GM21390 (cell line): ENCODE measurements around the gene EIF4G1.

Experiments
- ATAC-seq: cut with Tn5 transposase; IDR thresholded peaks from one replicate; pipeline ENCODE4 v1.9.1; 2021; ENCODE audit not compliant: unreplicated experiment

The EIF4G1 gene

GRCh38 chr3:184300378-184300720, 14.1 kb upstream of the EIF4G1 start:
- ATAC-seq: no peak

GRCh38 chr3:184305577-184305976, 8.8 kb upstream of the EIF4G1 start:
- no peak for ATAC-seq

- ATAC-seq: no peak
Measured at GRCh38 chr3:184306341-184306972, 7.9 kb upstream of the EIF4G1 start.

DNA sequence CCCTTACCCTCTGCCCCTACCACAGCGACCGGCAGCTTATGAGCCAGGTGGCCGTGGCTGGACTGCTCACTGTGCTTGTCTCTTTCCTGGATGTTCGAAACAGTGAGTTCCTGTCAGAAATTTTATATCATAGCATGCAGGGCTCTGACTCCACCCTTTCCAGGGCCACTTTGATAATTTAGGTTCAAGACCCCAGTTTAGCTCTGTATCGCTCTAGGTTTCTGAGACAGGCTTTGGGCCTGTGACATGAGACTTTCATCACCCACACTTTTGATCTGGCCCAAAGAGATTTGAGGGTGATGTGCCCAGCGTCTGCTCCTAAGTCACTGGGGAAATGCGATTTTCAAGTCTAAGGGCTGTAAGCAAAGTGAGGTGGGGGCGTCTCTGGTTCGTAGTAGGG, 6.5 kb upstream of the EIF4G1 start:
- no peak for ATAC-seq

DNA sequence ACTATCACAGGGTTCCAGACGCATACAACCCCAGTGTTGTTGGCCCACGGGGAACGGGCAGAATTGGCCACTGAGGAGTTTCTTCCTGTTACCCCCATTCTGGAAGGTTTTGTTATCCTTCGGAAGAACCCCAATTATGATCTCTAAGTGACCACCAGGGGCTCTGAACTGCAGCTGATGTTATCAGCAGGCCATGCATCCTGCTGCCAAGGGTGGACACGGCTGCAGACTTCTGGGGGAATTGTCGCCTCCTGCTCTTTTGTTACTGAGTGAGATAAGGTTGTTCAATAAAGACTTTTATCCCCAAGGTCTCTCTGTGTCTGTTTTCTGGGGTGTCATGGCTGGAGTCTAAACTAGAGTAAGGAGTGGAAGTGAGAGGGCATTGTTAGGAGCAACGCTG, 5.7 kb upstream of the EIF4G1 start:
- no peak for ATAC-seq

- no peak for ATAC-seq
Measured at GRCh38 chr3:184311633-184312032, 2.8 kb upstream of the EIF4G1 start.

- peak; percentile 41 for ATAC-seq
Measured at GRCh38 chr3:184314700-184315542, 515 bp downstream of the EIF4G1 start.

DNA sequence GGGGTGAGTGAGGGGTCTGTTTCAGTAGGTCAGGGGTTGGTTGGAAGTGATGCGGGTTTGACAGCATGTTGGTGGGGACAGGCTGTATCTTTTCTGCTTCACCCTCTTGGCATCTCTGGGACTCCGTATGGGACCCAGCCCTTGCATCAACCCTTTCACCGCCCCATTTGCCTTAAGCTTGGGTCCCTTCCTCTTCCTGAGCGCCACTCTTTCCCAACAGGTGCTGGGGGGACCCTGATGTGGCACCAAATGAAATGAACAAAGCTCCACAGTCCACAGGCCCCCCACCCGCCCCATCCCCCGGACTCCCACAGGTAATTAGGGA, 1.1 kb downstream of the EIF4G1 start:
- peak; percentile 7 for ATAC-seq

- ATAC-seq: no peak
Measured at GRCh38 chr3:184315871-184316661, 1.7 kb downstream of the EIF4G1 start.

DNA sequence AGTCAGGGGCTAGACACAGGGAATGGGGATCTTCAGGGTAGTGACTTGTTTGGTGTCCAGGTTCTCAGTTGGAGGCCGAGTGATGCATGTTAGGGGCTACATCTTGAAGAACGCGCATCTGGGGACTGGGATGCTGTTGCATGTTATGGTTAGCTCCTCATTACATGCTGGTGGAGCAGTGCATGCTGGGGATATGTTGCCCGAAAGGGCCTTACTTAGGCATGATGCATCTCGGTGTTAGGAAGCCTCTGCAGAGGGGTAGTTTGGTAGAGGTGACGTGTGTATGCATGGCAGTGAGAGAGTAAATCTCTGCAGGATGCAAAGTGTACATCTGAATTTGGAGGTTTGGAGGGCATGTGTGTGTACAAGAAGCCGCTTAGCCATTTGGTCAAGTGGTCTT, 2.4 kb downstream of the EIF4G1 start:
- no peak for ATAC-seq

DNA sequence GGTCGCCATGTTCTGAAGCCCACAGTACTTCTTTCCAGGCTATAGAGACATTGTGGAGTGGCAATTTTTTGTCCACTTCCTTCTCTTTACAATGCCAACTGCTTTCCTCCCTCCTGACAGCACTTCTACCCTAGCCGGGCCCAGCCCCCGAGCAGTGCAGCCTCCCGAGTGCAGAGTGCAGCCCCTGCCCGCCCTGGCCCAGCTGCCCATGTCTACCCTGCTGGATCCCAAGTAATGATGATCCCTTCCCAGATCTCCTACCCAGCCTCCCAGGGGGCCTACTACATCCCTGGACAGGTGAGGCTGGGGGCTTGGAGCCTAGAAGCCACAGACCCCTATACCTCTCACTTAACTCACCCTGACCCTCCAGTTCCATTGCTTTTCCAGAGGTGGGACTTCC, 2.8 kb downstream of the EIF4G1 start:
- no peak for ATAC-seq

- no peak for ATAC-seq
Measured at GRCh38 chr3:184320104-184320445, 5.7 kb downstream of the EIF4G1 start.

GRCh38 chr3:184321666-184322065, 7.3 kb downstream of the EIF4G1 start:
- ATAC-seq: no peak

GRCh38 chr3:184322731-184323487, 8.5 kb downstream of the EIF4G1 start:
- ATAC-seq: no peak

GRCh38 chr3:184323696-184324095, 9.3 kb downstream of the EIF4G1 start:
- ATAC-seq: no peak

- no peak for ATAC-seq
Measured at GRCh38 chr3:184325269-184325668, 10.9 kb downstream of the EIF4G1 start.

GRCh38 chr3:184325715-184326369, 11.4 kb downstream of the EIF4G1 start:
- ATAC-seq: no peak

GRCh38 chr3:184327171-184327570, 12.8 kb downstream of the EIF4G1 start:
- ATAC-seq: no peak

- ATAC-seq: no peak
Measured at GRCh38 chr3:184328516-184328915, 14.1 kb downstream of the EIF4G1 start.

DNA sequence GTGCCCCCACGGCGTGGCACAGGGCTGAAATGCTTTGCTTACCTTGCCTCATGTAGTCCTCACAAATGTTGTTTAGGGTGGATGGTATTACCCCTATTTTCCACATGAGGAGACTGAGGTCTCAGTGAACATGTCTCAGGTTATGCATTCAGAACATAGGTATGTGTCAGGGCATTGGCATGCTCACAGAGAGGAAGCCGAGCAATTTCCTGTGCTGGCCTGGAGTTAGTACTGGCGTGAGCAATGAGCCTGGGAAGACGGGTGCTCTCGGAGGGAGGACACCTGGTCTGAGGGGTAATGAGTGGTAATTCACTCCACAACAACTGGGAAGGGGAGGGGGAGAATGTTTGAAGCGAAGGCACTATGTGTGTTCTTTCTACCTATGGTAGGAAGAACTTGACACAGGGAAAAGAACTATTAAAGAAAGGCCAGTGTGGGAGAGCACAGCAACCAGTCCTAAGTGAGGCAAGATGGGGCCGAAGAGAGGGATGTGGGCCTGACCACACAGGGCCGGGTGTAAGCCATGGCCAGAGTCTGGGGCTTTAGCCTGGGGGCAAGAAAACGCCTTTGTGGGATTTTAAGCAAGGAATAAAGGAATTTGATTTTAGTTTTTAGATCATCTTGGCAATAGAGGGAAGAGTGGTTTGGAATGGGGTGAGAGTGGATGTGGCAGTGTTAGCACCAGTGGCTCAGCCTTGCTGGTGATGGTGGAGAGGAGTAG, 18.1 kb downstream of the EIF4G1 start:
- ATAC-seq: no peak
